Smooth muscle cell (in vitro differentiated cells): ENCODE results near the gene LTV1. TPM values are rescaled to one million over a fixed set of nuclear protein-coding genes. Genes with fewer than 3 reads are reported as not detected.

Experiments
- DNase-seq: peaks from one replicate; lab custom pipeline; 2025; ENCODE audit not compliant: unreplicated experiment; lab: John Stamatoyannopoulos, UW
- H2AFZ ChIP-seq: fragments of 200-600 bp; sonication (generic); 2 replicates; pipeline ENCODE4 v1.6.0; 2016; ENCODE audit warnings: antibody characterized with exemption, low read depth, mild to moderate bottlenecking
- H3F3A ChIP-seq: fragments of 200-600 bp; sonication (generic); 2 replicates; pipeline ENCODE4 v1.6.0; 2017; ENCODE audit warnings: antibody characterized with exemption, low read depth
- H3K27ac ChIP-seq: fragments of 200-600 bp; sonication (generic); 2 replicates; pipeline ENCODE4 v1.5.1; 2016; ENCODE audit warnings: low read depth, mild to moderate bottlenecking
- H3K27me3 ChIP-seq: fragments of 200-600 bp; sonication (generic); 2 replicates; pipeline ENCODE4 v1.6.1; 2016; ENCODE audit warnings: low read depth, mild to moderate bottlenecking
- H3K36me3 ChIP-seq: fragments of 200-600 bp; sonication (generic); 2 replicates; pipeline ENCODE4 v1.5.1; 2016; ENCODE audit warnings: low read depth
- H3K4me1 ChIP-seq: fragments of 200-600 bp; sonication (generic); 2 replicates; pipeline ENCODE4 v1.5.1; 2016; ENCODE audit warnings: low read depth
- H3K4me2 ChIP-seq: fragments of 200-600 bp; sonication (generic); 2 replicates; pipeline ENCODE4 v1.6.0; 2016; ENCODE audit warnings: mild to moderate bottlenecking
- H3K4me3 ChIP-seq: fragments of 200-600 bp; sonication (generic); 2 replicates; pipeline ENCODE4 v1.5.1; 2016; ENCODE audit warnings: mild to moderate bottlenecking
- H3K79me2 ChIP-seq: fragments of 200-600 bp; sonication (generic); 2 replicates; pipeline ENCODE4 v1.6.0; 2016; ENCODE audit warnings: low read depth, mild to moderate bottlenecking
- H3K9ac ChIP-seq: fragments of 200-600 bp; sonication (generic); 2 replicates; pipeline ENCODE4 v1.6.0; 2016; ENCODE audit warnings: low read depth
- H3K9me3 ChIP-seq: fragments of 200-600 bp; sonication (generic); replicated peaks from 2 replicates; pipeline ENCODE4 v1.5.1; 2016; ENCODE audit warnings: low read depth
- H4K20me1 ChIP-seq: fragments of 200-600 bp; sonication (generic); 2 replicates; pipeline ENCODE4 v1.6.0; 2016; ENCODE audit warnings: low read depth
- CTCF ChIP-seq: fragments of 200-600 bp; sonication (generic); IDR thresholded peaks from 2 replicates; pipeline ENCODE4 v1.5.1; 2017; ENCODE audit warnings: borderline replicate concordance, mild to moderate bottlenecking, antibody characterized with exemption; ENCODE audit not compliant: insufficient read depth, poor library complexity, severe bottlenecking
- WGBS: methylation state at CpG from one replicate; pipeline ENCODE4 v1.1.7; 2016; ENCODE audit warnings: low lambda C conversion rate; 5-methylcytosine and 5-hydroxymethylcytosine counted together
- polyA plus RNA-seq: library from polyadenylated mRNA; unstranded; fragments of >200 nt; fragmentation: Nextera tagmentation; extraction: Ambion mirVana; gene quantifications from 2 replicates; pipeline ENCODE4 v1.2.1, GENCODE V29; 2016
- total RNA-seq: library from RNA; depleted of rRNA; stranded (reverse); fragments of >200 nt; gene quantifications from 2 replicates; pipeline ENCODE4 v1.2.3, GENCODE V29; 2014

The LTV1 gene
- total and polyA plus RNA-seq, 2 experiments from 2014 or later = 15.4 to 17.4 TPM

GRCh38 chr6:143821359-143821758 lies 21.8 kb upstream of the LTV1 start:
- no peaks in the 10 kb centered on the region for H4K20me1 ChIP-seq
- WGBS = 88% methylated on average over 6 of the region's 6 CpGs
- DNase-seq = no peak
- H3K9ac ChIP-seq = no peak overlapping the region
- no peaks in the 10 kb centered on the region for H3K9me3 ChIP-seq
- peaks cover 4% of the 10 kb centered on the region for H3K36me3 ChIP-seq
- no peak for TF ChIP-seq CTCF
- H3K4me2 ChIP-seq = no peak overlapping the region
- H3F3A ChIP-seq = no peaks in the 10 kb centered on the region
- H3K79me2 ChIP-seq = no peaks in the 10 kb centered on the region
- no peak overlapping the region for H3K4me3 ChIP-seq
- H2AFZ ChIP-seq = no peak overlapping the region
- H3K27ac ChIP-seq = no peak overlapping the region
- H3K27me3 ChIP-seq = no peaks in the 10 kb centered on the region
- H3K4me1 ChIP-seq = no peaks in the 10 kb centered on the region

- H2AFZ ChIP-seq = no peak overlapping the region
- no peak for TF ChIP-seq CTCF
- no peak for DNase-seq
- peaks cover 8% of the 10 kb centered on the region for H3K36me3 ChIP-seq
- H3K4me2 ChIP-seq = no peak overlapping the region
- no peaks in the 10 kb centered on the region for H3K79me2 ChIP-seq
- H3K27ac ChIP-seq = no peak overlapping the region
- no peaks in the 10 kb centered on the region for H3K4me1 ChIP-seq
- H4K20me1 ChIP-seq = no peaks in the 10 kb centered on the region
- WGBS = 39% methylated on average over 3 of the region's 3 CpGs
- no peaks in the 10 kb centered on the region for H3K9me3 ChIP-seq
- no peaks in the 10 kb centered on the region for H3F3A ChIP-seq
- H3K9ac ChIP-seq = no peak overlapping the region
- H3K4me3 ChIP-seq = no peak overlapping the region
- no peaks in the 10 kb centered on the region for H3K27me3 ChIP-seq
Measured at GRCh38 chr6:143822584-143823024, 20.5 kb upstream of the LTV1 start.

- Histone ChIP-seq H3K36me3 (peaks cover 4% of the 10 kb centered on the region), H3K4me2 (no peak overlapping the region)
- DNase-seq = no peak
Measured at GRCh38 chr6:143823548-143823947, 19.6 kb upstream of the LTV1 start.

More at GRCh38 chr6:143823548-143823947, 19.6 kb upstream of the LTV1 start:
- Histone ChIP-seq H2AFZ (no peak overlapping the region), H3K9ac (no peak overlapping the region), H3K27me3 (no peaks in the 10 kb centered on the region), H3F3A (no peaks in the 10 kb centered on the region), H3K4me1 (no peaks in the 10 kb centered on the region), H3K4me3 (no peak overlapping the region), H3K27ac (no peak overlapping the region), H3K79me2 (no peaks in the 10 kb centered on the region), H4K20me1 (no peaks in the 10 kb centered on the region), H3K9me3 (no peaks in the 10 kb centered on the region)
- 93% methylated on average over 6 of the region's 6 CpGs for WGBS
- no peak for TF ChIP-seq CTCF
